Activated CD8-positive, alpha-beta T cell treated with anti-CD3 and anti-CD28 coated beads for 36 hours (primary cell): Measurements from ENCODE around the gene PLCH1. TPM values are rescaled to one million over a fixed set of nuclear protein-coding genes. Genes with fewer than 3 reads are reported as not detected.

Source experiments
- ATAC-seq: fragments of 200-7000 bp; cut with Tn5 transposase; one replicate; pipeline ENCODE4 v1.10.0; 2021; ENCODE audit warnings: mild to moderate bottlenecking, moderate library complexity
- CTCF ChIA-PET: fragments of 350-600 bp; sonication (Branson Sonifier 250); formaldehyde crosslinking; loops from one replicate; lab custom pipeline; 2021; ENCODE audit warnings: antibody characterized with exemption; lab: Charles Lee
- POLR2A ChIA-PET: fragments of 350-600 bp; sonication (Branson Sonifier 250); formaldehyde crosslinking; loops from one replicate; lab custom pipeline; 2021; ENCODE audit warnings: antibody characterized with exemption; lab: Charles Lee
- DNase-seq: peaks from one replicate; pipeline ENCODE4 v3.0.0-alpha.2; 2020
- H3K27ac Mint-ChIP-seq: one replicate; pipeline ENCODE4 v1.8.0; 2021; ENCODE audit warnings: mild to moderate bottlenecking, mixed read lengths
- H3K27me3 Mint-ChIP-seq: one replicate; pipeline ENCODE4 v1.8.0; 2021; ENCODE audit warnings: mixed read lengths
- H3K36me3 Mint-ChIP-seq: one replicate; pipeline ENCODE4 v1.8.0; 2021; ENCODE audit warnings: low read depth, mixed read lengths
- H3K4me1 Mint-ChIP-seq: one replicate; pipeline ENCODE4 v1.8.0; 2021; ENCODE audit warnings: low read depth, mixed read lengths
- H3K4me3 Mint-ChIP-seq: one replicate; pipeline ENCODE4 v1.8.0; 2021; ENCODE audit warnings: mild to moderate bottlenecking, moderate library complexity, mixed read lengths
- H3K9me3 Mint-ChIP-seq: one replicate; pipeline ENCODE4 v1.8.0; 2021; ENCODE audit warnings: mixed read lengths
- intact Hi-C: fragments of 100-400 bp; cut with micrococcal nuclease; formaldehyde crosslinking; loops from one replicate; pipeline ENCODE4 v1.10.0; 2022
- total RNA-seq, 2 experiments: library from RNA; stranded (reverse); gene quantifications; one replicate each; pipeline ENCODE4 v1.2.3, GENCODE V29; 2021
- TF ChIP-seq, protein P1 (sequence below): fragments of 200-600 bp; IDR thresholded peaks from one replicate; pipeline ENCODE4 v1.8.0; 2022; ENCODE audit warnings: antibody characterized with exemption, mild to moderate bottlenecking

Gene PLCH1
- total RNA-seq, 2 experiments from 2014 or later: 0.20 to 0.32 TPM

DNA sequence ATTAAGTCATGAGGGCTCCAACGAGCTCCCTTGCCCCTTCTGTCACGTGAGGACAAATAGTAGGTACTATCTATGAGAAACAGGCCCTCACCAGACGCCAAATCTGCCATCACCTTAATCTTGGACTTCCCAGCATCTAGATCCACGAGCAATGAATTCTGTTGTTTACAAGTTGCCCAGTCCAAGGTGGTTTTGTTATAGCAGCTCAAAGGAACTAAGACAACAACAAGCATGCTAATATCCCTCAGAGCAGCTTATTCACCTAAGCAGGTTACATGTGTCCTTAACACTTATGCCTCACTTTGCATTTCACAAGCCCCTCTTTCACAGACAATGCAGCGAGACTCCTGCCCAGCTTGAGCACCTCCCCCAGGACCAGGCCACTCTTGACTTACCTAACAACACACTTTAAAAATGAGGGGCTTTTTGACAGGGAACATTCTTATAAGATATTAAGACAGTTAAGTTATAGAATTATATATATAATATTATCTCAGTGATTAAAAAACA, 219.5 kb downstream of the PLCH1 start:
- Mint-ChIP-seq H3K4me3 (no peak overlapping the region), H3K27ac (no peak overlapping the region), H3K9me3 (no peaks in the 10 kb centered on the region), H3K27me3 (no peaks in the 10 kb centered on the region), H3K4me1 (no peaks in the 10 kb centered on the region), H3K36me3 (no peaks in the 10 kb centered on the region)
- ChIA-PET POLR2A (interaction anchor here (0.6 to 1.1 kb wide), 2 partner anchors 8 to 128 kb away, joined by 3 read pairs; no protein-coding TSS in a partner anchor), CTCF (no interaction called here)
- TF ChIP-seq, protein P1, sequence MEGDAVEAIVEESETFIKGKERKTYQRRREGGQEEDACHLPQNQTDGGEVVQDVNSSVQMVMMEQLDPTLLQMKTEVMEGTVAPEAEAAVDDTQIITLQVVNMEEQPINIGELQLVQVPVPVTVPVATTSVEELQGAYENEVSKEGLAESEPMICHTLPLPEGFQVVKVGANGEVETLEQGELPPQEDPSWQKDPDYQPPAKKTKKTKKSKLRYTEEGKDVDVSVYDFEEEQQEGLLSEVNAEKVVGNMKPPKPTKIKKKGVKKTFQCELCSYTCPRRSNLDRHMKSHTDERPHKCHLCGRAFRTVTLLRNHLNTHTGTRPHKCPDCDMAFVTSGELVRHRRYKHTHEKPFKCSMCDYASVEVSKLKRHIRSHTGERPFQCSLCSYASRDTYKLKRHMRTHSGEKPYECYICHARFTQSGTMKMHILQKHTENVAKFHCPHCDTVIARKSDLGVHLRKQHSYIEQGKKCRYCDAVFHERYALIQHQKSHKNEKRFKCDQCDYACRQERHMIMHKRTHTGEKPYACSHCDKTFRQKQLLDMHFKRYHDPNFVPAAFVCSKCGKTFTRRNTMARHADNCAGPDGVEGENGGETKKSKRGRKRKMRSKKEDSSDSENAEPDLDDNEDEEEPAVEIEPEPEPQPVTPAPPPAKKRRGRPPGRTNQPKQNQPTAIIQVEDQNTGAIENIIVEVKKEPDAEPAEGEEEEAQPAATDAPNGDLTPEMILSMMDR: no peak
- DNase-seq: no peak
- ATAC-seq: no peak
- intact Hi-C loops: no loop called here

DNA sequence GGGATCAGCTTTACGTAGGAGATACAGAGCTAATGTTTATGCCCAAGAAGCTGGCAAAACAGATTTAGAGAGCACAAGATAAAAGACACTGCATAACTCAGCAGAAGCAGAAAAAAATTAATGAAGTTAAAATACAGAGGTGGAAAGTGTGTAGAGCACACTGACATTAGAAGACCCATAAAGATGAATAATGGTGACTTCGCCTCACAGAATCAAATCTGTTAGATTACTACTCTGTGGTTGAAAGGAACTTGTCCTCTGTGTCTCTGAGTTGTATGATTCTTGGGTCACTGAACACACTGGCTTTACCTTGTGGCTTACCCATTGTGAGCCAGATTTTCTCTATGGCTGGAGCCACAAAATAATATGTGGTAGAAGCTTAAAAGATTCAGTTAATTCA, 224.4 kb downstream of the PLCH1 start:
- intact Hi-C loops: no loop called here
- ChIA-PET CTCF (no interaction called here), POLR2A (no interaction called here)
- Mint-ChIP-seq H3K4me3 (no peak overlapping the region), H3K27ac (no peak overlapping the region), H3K27me3 (no peaks in the 10 kb centered on the region), H3K4me1 (no peaks in the 10 kb centered on the region), H3K36me3 (no peaks in the 10 kb centered on the region), H3K9me3 (no peaks in the 10 kb centered on the region)
- TF ChIP-seq, protein P1: no peak
- ATAC-seq: no peak
- DNase-seq: no peak

DNA sequence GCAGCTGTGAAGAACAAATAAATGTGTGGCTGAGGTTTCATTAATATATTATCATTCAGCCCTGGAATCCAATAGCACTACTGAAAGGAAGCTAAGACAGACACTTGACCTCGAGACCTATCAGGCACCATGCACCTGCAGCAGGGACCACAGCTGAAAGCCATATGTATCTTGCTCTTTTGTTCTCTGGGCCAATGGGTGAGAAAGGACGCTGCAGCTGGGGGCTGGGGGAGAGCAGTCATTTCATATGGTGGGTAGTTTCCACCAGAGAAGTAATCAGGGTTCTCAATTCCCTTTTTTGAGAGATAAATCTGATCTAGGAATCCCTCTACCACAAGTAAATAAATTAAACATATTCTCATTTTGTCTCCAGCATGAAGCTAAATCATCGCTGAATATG, 225.8 kb downstream of the PLCH1 start:
- TF ChIP-seq, protein P1: no peak
- Mint-ChIP-seq H3K27ac (no peak overlapping the region), H3K9me3 (no peaks in the 10 kb centered on the region), H3K4me1 (no peaks in the 10 kb centered on the region), H3K4me3 (no peak overlapping the region), H3K36me3 (no peaks in the 10 kb centered on the region), H3K27me3 (no peaks in the 10 kb centered on the region)
- intact Hi-C loops: no loop called here
- ChIA-PET CTCF (interaction anchor here (1.0 kb wide), 1 partner anchor 18 kb away, joined by 3 read pairs; no protein-coding TSS in a partner anchor), POLR2A (interaction anchor here (1.1 kb wide), 1 partner anchor 9 kb away, joined by 3 read pairs; no protein-coding TSS in a partner anchor)
- ATAC-seq (no peak), DNase-seq (no peak)

DNA sequence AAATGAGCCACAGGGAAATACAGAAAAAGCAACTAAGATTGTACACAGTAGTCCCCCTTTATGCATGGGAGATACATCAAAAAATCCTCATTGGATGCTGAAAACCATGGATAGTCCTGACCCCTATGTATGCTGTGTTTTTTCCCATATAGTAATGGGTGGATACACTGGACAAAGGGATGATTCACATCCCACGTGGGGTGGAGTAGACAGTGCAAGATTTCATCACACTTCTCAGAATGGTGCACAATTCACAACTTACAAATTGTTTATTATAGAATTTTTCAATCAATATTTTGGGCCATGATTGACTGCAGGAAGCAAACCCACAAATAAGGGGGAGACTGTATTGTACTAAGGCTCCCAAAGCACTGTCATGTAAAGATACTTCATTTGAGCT, 227.0 kb downstream of the PLCH1 start:
- Mint-ChIP-seq H3K9me3 (no peaks in the 10 kb centered on the region), H3K36me3 (no peaks in the 10 kb centered on the region), H3K4me1 (no peaks in the 10 kb centered on the region), H3K27me3 (no peaks in the 10 kb centered on the region), H3K4me3 (no peak overlapping the region), H3K27ac (no peak overlapping the region)
- TF ChIP-seq, protein P1: no peak
- CTCF ChIA-PET: no interaction called here
- no peak for DNase-seq
- no peak for ATAC-seq
- intact Hi-C loops: no loop called here
- POLR2A ChIA-PET: no interaction called here

DNA sequence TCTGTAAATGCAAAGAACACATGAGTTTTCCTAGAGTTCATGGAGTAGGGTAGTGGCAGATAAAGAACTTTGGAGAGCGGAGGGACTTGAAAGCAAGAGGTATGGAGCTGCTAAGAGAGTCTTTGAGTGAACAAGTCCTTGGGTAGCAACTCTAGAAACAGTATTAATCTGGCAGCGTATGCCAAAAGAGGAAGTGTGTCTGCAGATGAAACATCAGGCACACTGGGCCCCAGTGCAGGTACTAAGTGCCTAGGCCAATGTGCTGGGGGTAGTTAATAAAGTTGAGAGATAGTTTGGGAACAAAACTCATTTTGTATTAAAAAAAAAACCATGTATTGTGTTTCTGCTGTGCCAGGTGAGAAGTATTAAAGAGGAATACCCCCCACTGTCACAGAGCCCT, 228.4 kb downstream of the PLCH1 start:
- CTCF ChIA-PET: no interaction called here
- no peaks in the 10 kb centered on the region for H3K27me3 Mint-ChIP-seq
- H3K4me3 Mint-ChIP-seq: no peak overlapping the region
- H3K27ac Mint-ChIP-seq: no peak overlapping the region
- intact Hi-C loops: no loop called here
- TF ChIP-seq, protein P1: no peak
- no peaks in the 10 kb centered on the region for H3K36me3 Mint-ChIP-seq
- H3K4me1 Mint-ChIP-seq: no peaks in the 10 kb centered on the region
- no peaks in the 10 kb centered on the region for H3K9me3 Mint-ChIP-seq
- ATAC-seq (no peak), DNase-seq (no peak)
- POLR2A ChIA-PET: no interaction called here
